Mesodermal cell (in vitro differentiated cells): ENCODE measurements around the gene VPS4A.
"Not testable (repeated sequence)": the region's sequence is repeated elsewhere in the genome, so short reads cannot be mapped to it uniquely, and the experiment has no call there.

Experiments
- H3K27ac ChIP-seq: 2 replicates; pipeline ENCODE4 v1.7.0; 2013; ENCODE audit warnings: mild to moderate bottlenecking, low read depth, low read length, moderate library complexity; ENCODE audit not compliant: severe bottlenecking
- H3K36me3 ChIP-seq: 2 replicates; pipeline ENCODE4 v1.7.1; 2013; ENCODE audit warnings: mild to moderate bottlenecking, low read length, moderate library complexity; ENCODE audit not compliant: control insufficient read depth, insufficient read depth
- H3K4me1 ChIP-seq: one replicate; pipeline ENCODE4 v1.7.1; 2013; ENCODE audit warnings: mild to moderate bottlenecking, low read length; ENCODE audit not compliant: insufficient read depth, control insufficient read depth, poor library complexity, severe bottlenecking
- H3K4me3 ChIP-seq: 2 replicates; pipeline ENCODE4 v1.7.0; 2013; ENCODE audit warnings: low read length, control low read depth, mild to moderate bottlenecking; ENCODE audit not compliant: insufficient read depth, poor library complexity, severe bottlenecking; ENCODE audit errors: extremely low read depth
- H3K9me3 ChIP-seq: 2 replicates; pipeline ENCODE4 v1.7.1; 2013; ENCODE audit warnings: mild to moderate bottlenecking, low read length, moderate library complexity; ENCODE audit not compliant: control insufficient read depth
- WGBS, 2 experiments: methylation state at CpG; one replicate each; pipeline ENCODE4 v1.1.5; 2013; ENCODE audit warnings: missing lambda C conversion rate in 2 of 2; ENCODE audit not compliant: insufficient coverage in 2 of 2; 5-methylcytosine and 5-hydroxymethylcytosine counted together

Gene VPS4A

DNA sequence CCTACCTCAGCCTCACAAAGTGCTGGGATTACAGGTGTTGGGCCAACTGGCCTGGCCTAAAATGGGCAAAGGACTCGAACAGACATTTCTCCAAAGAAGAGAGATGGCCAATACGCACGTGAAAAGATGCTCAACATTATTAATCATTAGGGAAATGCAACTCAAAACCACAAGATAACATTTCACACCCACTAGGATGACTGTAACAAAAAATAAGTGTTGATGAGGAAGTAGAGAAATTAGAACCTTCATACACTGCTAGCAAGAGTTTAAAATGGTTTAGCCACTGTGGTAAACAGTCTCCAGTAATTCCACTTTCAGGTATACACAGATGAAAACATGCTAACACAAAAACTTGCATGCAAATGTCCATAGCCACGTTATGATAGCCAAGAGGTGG is 34.8 kb downstream of the VPS4A start:
- WGBS, 2 experiments, result 90 to 100% methylated on average over 1 to 4 of the region's 4 CpGs
- Histone ChIP-seq H3K4me3 (no peak overlapping the region), H3K4me1 (peaks cover 7% of the 10 kb centered on the region), H3K9me3 (no peaks in the 10 kb centered on the region), H3K36me3 (peaks cover 55% of the 10 kb centered on the region), H3K27ac (no peak overlapping the region)

GRCh38 chr16:69346683-69347082 is 35.5 kb downstream of the VPS4A start:
- Histone ChIP-seq H3K4me1 (peaks cover under 1% of the 10 kb centered on the region), H3K4me3 (no peak overlapping the region), H3K27ac (no peak overlapping the region), H3K36me3 (peaks cover 51% of the 10 kb centered on the region), H3K9me3 (no peaks in the 10 kb centered on the region)
- WGBS, 2 experiments, result 93 to 97% methylated on average over 3 of the region's 6 CpGs

- Histone ChIP-seq H3K4me3 (no peak overlapping the region), H3K4me1 (no peaks in the 10 kb centered on the region), H3K36me3 (peaks cover 40% of the 10 kb centered on the region), H3K9me3 (no peaks in the 10 kb centered on the region), H3K27ac (no peak overlapping the region)
- 97 to 100% methylated on average over 4 to 6 of the region's 6 CpGs for WGBS, 2 experiments
Measured at GRCh38 chr16:69348222-69348621, 37.1 kb downstream of the VPS4A start.

- Histone ChIP-seq H3K36me3 (peaks cover 32% of the 10 kb centered on the region), H3K9me3 (no peaks in the 10 kb centered on the region), H3K27ac (no peak overlapping the region), H3K4me1 (no peaks in the 10 kb centered on the region), H3K4me3 (no peak overlapping the region)
- 89 to 90% methylated on average over 8 to 10 of the region's 10 CpGs for WGBS, 2 experiments
Measured at GRCh38 chr16:69349536-69349935, 38.4 kb downstream of the VPS4A start.

GRCh38 chr16:69350536-69351133 is 39.5 kb downstream of the VPS4A start:
- H3K9me3 ChIP-seq, result no peaks in the 10 kb centered on the region
- 87 to 93% methylated on average over 3 to 4 of the region's 6 CpGs for WGBS, 2 experiments
- H3K36me3 ChIP-seq, result peaks cover 32% of the 10 kb centered on the region
- H3K27ac ChIP-seq, result no peak overlapping the region
- no peak overlapping the region for H3K4me3 ChIP-seq
- no peaks in the 10 kb centered on the region for H3K4me1 ChIP-seq

DNA sequence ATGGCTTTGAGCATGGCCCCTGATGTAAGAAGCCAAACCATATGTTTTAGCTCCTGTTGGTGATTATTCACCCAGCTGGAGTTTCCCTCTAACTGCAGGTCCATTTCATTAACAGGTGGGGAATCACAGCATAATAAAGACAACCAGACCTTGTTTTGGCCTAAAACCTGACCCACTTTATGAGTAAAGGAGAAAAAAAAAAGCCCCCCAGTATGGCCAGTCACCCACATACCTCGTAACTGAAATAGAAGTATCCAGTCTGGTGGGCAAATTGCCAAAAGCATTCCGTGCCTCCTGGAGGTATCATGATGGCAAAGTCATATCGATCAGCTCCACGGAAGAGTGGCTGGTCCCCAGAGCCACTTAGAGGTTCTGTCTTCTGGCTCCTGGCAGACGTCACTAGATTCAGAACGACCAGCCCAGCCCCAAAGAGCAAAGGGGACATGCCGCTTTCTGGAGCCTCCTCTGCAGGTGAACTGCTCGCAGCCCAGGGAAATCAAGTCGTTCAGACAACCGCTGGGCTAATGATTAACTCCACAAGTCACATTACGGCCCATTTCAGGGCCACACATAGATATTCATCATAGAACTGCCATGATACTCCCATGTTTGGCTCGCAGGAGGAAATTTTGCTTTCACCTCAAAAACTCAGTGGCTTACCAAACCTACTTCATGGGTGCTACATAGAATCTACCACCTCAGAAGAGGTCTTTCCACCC is 40.3 kb downstream of the VPS4A start, which contains the start of gene TMED6:
TMED6 (minus strand) TSS at position 478 of the 719 bp plus-strand sequence; CDS start at position 445, 33 bp downstream.
- H3K36me3 ChIP-seq, result peaks cover 30% of the 10 kb centered on the region
- no peak within 1 kb of the TSS for H3K27ac ChIP-seq
- no peak within 1 kb of the TSS for H3K4me3 ChIP-seq
- no peaks in the 10 kb centered on the region for H3K4me1 ChIP-seq
- H3K9me3 ChIP-seq, result no peaks in the 10 kb centered on the region
- whole genome bisulfite sequencing, 2 experiments, result 91 to 96% methylated on average over 10 to 12 of the region's 12 CpGs

DNA sequence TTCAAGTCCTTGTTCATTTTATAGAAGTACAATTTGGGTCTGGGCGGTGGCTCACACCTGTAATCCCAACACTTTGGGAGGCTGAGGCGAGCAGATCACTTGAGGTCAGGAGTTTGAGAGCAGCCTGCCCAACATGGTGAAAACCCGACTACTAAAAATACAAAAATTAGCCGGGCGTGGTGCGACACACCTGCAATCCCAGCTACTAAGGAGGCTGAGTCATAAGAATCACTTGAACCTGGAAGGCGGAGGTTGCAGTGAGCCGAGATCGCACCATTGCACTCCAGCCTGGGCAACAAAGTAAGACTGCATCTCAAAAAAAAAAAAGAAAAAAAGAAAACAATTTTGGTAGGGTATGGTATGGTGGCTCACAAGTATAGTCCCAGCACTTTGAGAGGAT is 48.9 kb downstream of the VPS4A start:
- not testable (repeated sequence) for H3K4me3 ChIP-seq, H3K27ac ChIP-seq, H3K9me3 ChIP-seq, H3K4me1 ChIP-seq
- WGBS, 2 experiments, result 95 to 96% methylated on average over 6 to 9 of the region's 9 CpGs
- peaks cover 56% of the 10 kb centered on the region for H3K36me3 ChIP-seq

GRCh38 chr16:69363281-69363717 is 52.1 kb downstream of the VPS4A start:
- H3K27ac ChIP-seq, result no peak overlapping the region
- H3K4me1 ChIP-seq, result peaks cover 17% of the 10 kb centered on the region
- H3K9me3 ChIP-seq, result no peaks in the 10 kb centered on the region
- H3K36me3 ChIP-seq, result peaks cover 63% of the 10 kb centered on the region
- WGBS, 2 experiments, result 89 to 91% methylated on average over 4 to 5 of the region's 5 CpGs
- no peak overlapping the region for H3K4me3 ChIP-seq

- WGBS, 2 experiments, result 100% methylated on average over 1 of the region's 2 CpGs; no CpG with 5 or more reads in 1 of the 2 experiments
- Histone ChIP-seq H3K9me3 (no peaks in the 10 kb centered on the region), H3K27ac (no peak overlapping the region), H3K36me3 (peaks cover 70% of the 10 kb centered on the region), H3K4me1 (peaks cover 25% of the 10 kb centered on the region), H3K4me3 (no peak overlapping the region)
Measured at GRCh38 chr16:69364088-69364487, 52.9 kb downstream of the VPS4A start.

DNA sequence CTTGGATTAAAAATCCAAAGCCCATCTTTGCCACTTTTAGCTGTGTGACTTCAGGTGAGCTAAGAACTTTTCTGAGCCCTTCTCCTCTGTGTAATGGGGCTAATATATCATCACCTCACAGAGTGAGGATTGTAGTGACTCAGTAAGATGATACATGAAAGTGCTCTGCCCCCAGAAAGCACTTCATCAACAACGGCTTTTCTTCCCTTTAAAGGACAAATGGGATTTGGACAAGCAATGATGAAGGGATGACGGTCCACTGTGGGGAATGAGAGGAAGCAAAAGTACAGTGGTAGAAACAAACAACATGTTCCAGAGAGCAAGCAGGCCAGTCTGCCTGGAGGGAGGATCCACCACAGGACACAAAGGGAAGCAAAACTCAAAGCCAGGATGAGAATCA is 54.8 kb downstream of the VPS4A start:
- 100% methylated on average over 1 to 2 of the region's 2 CpGs for WGBS, 2 experiments
- Histone ChIP-seq H3K9me3 (no peaks in the 10 kb centered on the region), H3K27ac (no peak overlapping the region), H3K36me3 (peaks cover 74% of the 10 kb centered on the region), H3K4me1 (peaks cover 27% of the 10 kb centered on the region), H3K4me3 (no peak overlapping the region)

DNA sequence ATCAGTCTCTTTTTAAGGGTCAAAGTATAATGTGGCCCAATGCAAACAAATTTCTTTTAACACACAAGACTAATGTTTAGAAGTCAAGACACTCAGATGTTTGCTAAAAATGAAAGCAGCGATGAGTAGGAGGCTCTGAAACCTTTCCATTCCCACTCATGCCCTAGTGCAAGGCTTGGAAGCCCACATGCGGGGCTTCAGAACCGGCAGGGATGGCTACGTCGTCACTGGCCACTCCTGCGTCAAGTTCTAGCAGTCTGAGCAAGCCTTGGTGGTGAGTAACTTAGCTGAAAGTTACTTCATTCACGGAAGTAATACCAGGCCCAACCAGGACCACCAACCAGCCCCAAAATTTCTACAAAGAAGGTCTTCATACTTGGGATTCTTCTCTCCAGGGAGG is 55.3 kb downstream of the VPS4A start:
- H3K27ac ChIP-seq, result no peak overlapping the region
- peaks cover 27% of the 10 kb centered on the region for H3K4me1 ChIP-seq
- 97 to 100% methylated on average over 4 to 5 of the region's 7 CpGs for WGBS, 2 experiments
- no peak overlapping the region for H3K4me3 ChIP-seq
- H3K9me3 ChIP-seq, result no peaks in the 10 kb centered on the region
- H3K36me3 ChIP-seq, result peaks cover 77% of the 10 kb centered on the region
